ENCODE data around the gene MAP7D1.

DNA sequence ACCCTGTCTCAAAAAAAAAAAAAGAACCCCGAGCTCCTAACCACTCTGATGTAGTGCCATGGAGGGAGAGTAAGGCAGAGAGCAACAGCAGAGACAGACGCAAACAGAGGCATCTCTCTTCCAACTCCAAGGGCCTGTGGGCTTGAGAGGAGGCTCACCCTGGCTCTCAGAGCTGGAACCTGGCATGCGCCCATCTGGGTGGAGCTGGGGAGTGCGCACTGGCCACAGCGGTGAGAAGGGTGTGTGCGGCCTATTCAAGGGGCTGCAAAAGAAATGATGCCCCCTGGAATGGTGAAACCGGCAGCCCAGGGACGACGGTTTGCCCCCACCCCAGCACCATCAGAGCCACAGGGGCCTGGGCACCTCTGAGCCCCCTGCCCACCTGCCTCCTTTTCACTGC, 48.6 kb upstream of the MAP7D1 start:
- TF ChIP-seq, protein P1, sequence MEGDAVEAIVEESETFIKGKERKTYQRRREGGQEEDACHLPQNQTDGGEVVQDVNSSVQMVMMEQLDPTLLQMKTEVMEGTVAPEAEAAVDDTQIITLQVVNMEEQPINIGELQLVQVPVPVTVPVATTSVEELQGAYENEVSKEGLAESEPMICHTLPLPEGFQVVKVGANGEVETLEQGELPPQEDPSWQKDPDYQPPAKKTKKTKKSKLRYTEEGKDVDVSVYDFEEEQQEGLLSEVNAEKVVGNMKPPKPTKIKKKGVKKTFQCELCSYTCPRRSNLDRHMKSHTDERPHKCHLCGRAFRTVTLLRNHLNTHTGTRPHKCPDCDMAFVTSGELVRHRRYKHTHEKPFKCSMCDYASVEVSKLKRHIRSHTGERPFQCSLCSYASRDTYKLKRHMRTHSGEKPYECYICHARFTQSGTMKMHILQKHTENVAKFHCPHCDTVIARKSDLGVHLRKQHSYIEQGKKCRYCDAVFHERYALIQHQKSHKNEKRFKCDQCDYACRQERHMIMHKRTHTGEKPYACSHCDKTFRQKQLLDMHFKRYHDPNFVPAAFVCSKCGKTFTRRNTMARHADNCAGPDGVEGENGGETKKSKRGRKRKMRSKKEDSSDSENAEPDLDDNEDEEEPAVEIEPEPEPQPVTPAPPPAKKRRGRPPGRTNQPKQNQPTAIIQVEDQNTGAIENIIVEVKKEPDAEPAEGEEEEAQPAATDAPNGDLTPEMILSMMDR (IDR thresholded peaks at IDR 0.05): no peak
- no peak for TF ChIP-seq POLR2A (IDR thresholded peaks at IDR 0.05)
